GM12878 (cell line): ENCODE measurements around the gene XRN2. TPM values are rescaled to one million over a fixed set of nuclear protein-coding genes. Genes with fewer than 3 reads are reported as not detected.

Experiments used
- BCL11A ChIP-seq: IDR thresholded peaks from 2 replicates; pipeline ENCODE4 v1.6.1; 2011; ENCODE audit warnings: low read depth, low read length
- E4F1 ChIP-seq: fragments of 450-650 bp; IDR thresholded peaks from 2 replicates; pipeline ENCODE4 v1.6.1; 2018; ENCODE audit warnings: borderline replicate concordance, mild to moderate bottlenecking; ENCODE audit not compliant: partially characterized antibody
- FOS ChIP-seq: IDR thresholded peaks from 3 replicates; pipeline ENCODE4 v1.6.1; 2011; ENCODE audit warnings: borderline replicate concordance; ENCODE audit not compliant: insufficient read length; ENCODE audit errors: extremely low read depth
- FOXM1 ChIP-seq: IDR thresholded peaks from 2 replicates; pipeline ENCODE4 v1.6.1; 2012; ENCODE audit warnings: low read depth, mild to moderate bottlenecking, inconsistent platforms, low read length, moderate library complexity
- IRF5 ChIP-seq: fragments of 450-650 bp; IDR thresholded peaks from 2 replicates; pipeline ENCODE4 v1.6.1; 2017; ENCODE audit warnings: borderline replicate concordance
- PAX8 ChIP-seq: fragments of 450-650 bp; IDR thresholded peaks from 2 replicates; pipeline ENCODE4 v1.6.1; 2017; ENCODE audit warnings: mild to moderate bottlenecking, moderate library complexity
- REST ChIP-seq: IDR thresholded peaks from 2 replicates; pipeline ENCODE4 v1.6.1; 2012; ENCODE audit warnings: mild to moderate bottlenecking, low read depth, low read length
- SREBF1 ChIP-seq: IDR thresholded peaks from 2 replicates; pipeline ENCODE4 v1.6.1; 2012; ENCODE audit warnings: mild to moderate bottlenecking, low read length
- SUZ12 ChIP-seq: fragments of 200-600 bp; sonication (generic); IDR thresholded peaks from one replicate; pipeline ENCODE4 v1.6.1; 2018; ENCODE audit warnings: antibody characterized with exemption, mild to moderate bottlenecking; ENCODE audit not compliant: unreplicated experiment
- YBX1 ChIP-seq: fragments of 450-650 bp; IDR thresholded peaks from 2 replicates; pipeline ENCODE4 v1.6.1; 2016; ENCODE audit warnings: antibody characterized with exemption
- ZBTB40 ChIP-seq: fragments of 450-650 bp; IDR thresholded peaks from 2 replicates; pipeline ENCODE4 v1.6.1; 2016; ENCODE audit warnings: mild to moderate bottlenecking, moderate library complexity, borderline replicate concordance
- polyA plus RNA-seq, 11 experiments: library from polyadenylated mRNA; depleted of rRNA in 4 of 11; unstranded in 6 of 11; stranded (reverse) in 5 of 11; fragments of >200 nt; fragmentation: Nextera tagmentation in 4 of 11; fragmentation: Illumina TruSeq in 1 of 11; extraction: Ambion mirVana in 4 of 11; extraction: Trizol in 1 of 11; gene quantifications; 1 replicate in 1 of 11; 2 replicates in 10 of 11; pipeline versions ENCODE4 v1.2.1 to v1.2.3, GENCODE V29; 2011 to 2016; ENCODE audit warnings: inconsistent platforms in 2 of 11, missing spikeins in 2 of 11, low read depth in 1 of 11
- total RNA-seq, 4 experiments: library from RNA; depleted of rRNA in 3 of 4; stranded (reverse); fragments of >200 nt in 3 of 4; fragmentation: Illumina TruSeq in 1 of 4; extraction: Trizol in 1 of 4; gene quantifications; 2 replicates each; pipeline versions ENCODE4 v1.2.1 to v1.2.3, GENCODE V29; 2013 to 2021

XRN2 gene
- total and polyA plus RNA-seq, 10 of the 15 experiments (the other 5 are each of a cell fraction or from before 2014, with no cell fraction given): 59.7 to 97.8 (median 75.6) TPM

GRCh38 chr20:21353236-21353635 is 50.1 kb downstream of the XRN2 start (continued):
- TF ChIP-seq E4F1: no peak
- TF ChIP-seq ZBTB40: no peak
- TF ChIP-seq SUZ12: no peak
- TF ChIP-seq FOXM1: no peak
- TF ChIP-seq FOS: no peak
- no peak for TF ChIP-seq PAX8
- no peak for TF ChIP-seq YBX1
- no peak for TF ChIP-seq SREBF1
- TF ChIP-seq IRF5: no peak
- TF ChIP-seq REST: no peak
- no peak for TF ChIP-seq BCL11A
- TF ChIP-seq, all 136 proteins: peak for 0
